ENCODE data around the gene ZNF319. TPM values are rescaled to one million over a fixed set of nuclear protein-coding genes. Genes with fewer than 3 reads are reported as not detected.

Gene ZNF319
- total and polyA plus RNA-seq, 2 of the 8 experiments (the other 6 are each of a cell fraction or from before 2014, with no cell fraction given) = 3.3 to 5.5 TPM

DNA sequence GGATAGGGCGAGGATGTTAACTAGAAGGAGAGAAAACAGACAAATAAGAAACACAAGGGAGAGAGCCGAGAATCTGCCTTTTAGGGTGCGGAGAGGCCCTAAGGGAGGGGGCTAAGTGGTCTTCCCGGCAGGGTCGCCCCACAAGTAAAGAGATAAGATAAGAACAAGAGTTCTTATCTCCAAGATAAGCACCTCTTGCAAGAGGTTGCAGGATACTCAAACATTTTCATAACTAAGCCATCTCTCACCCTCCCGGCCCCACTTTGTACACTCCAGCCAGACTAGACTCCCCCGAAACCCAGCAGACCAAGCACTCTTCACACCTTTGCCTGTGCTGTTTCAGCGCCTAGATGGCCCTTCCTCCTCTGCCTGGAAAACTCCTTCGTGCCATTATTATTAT lies 14.3 kb downstream of the ZNF319 start:
- 70% methylated on average over 9 of the region's 9 CpGs; no CpG with 5 or more reads in 1 of the 2 experiments for WGBS, 2 experiments (ENCODE audit: extremely low coverage in 1 of 2, insufficient coverage in 1 of 2, insufficient read length in 1 of 2, insufficient replicate concordance in 2 of 2, low coverage in 1 of 2, low lambda C conversion rate in 2 of 2, missing lambda C conversion rate in 1 of 2)
- peak overlapping the region; percentile 60 to 80 (median 72); a peak in 7 of 8 replicates for H3K4me3 ChIP-seq (ENCODE audit: extremely low read depth in 1 of 4, insufficient read depth in 2 of 4, low read depth in 3 of 4, low read length in 4 of 4)
- no peak overlapping the region for H4K5ac ChIP-seq (ENCODE audit: insufficient read length, low read depth, low read length)
- H3K27ac ChIP-seq (ENCODE audit: low read depth, low read length) = no peak overlapping the region
- no peak overlapping the region for H2BK120ac ChIP-seq (replicated peaks; ENCODE audit: low read depth, low read length)
- H3K4me2 ChIP-seq (ENCODE audit: insufficient read depth in 1 of 2, low read depth in 2 of 2, low read length in 2 of 2) = peak overlapping the region; percentile 84 to 93
- no peak overlapping the region for H2BK20ac ChIP-seq (ENCODE audit: low read length)
- H3K9me3 ChIP-seq (ENCODE audit: insufficient read depth in 2 of 2, low read depth in 1 of 2, low read length in 1 of 2) = no peaks in the 10 kb centered on the region
- POLR2A ChIA-PET (ENCODE audit: partially characterized antibody) = interaction anchor here (1.5 kb wide), 1 partner anchor 15 kb away, joined by 5 read pairs; the partner anchor contains the start of gene USB1
- no peak overlapping the region for H3K23ac ChIP-seq (ENCODE audit: insufficient read length)
- no peak overlapping the region for H3K14ac ChIP-seq (ENCODE audit: insufficient read length)
- no peaks in the 10 kb centered on the region for H3K36me3 ChIP-seq (ENCODE audit: control insufficient read depth in 2 of 4, insufficient read depth in 4 of 4, low read length in 3 of 4)
- H3K18ac ChIP-seq (ENCODE audit: extremely low read depth, low read length) = no peak overlapping the region
- no peak for TF ChIP-seq POLR2A (IDR thresholded peaks at IDR 0.05; ENCODE audit: control extremely low read depth in 1 of 2, low read depth in 2 of 2, low read length in 2 of 2)
- no peak for TF ChIP-seq CHD2 (IDR thresholded peaks at IDR 0.05; ENCODE audit: low read length)
- no peak for TF ChIP-seq SIRT6 (IDR thresholded peaks at IDR 0.05; ENCODE audit: low read length)
- no peak for TF ChIP-seq RXRA (IDR thresholded peaks at IDR 0.05; ENCODE audit: insufficient read depth, low read depth, low read length)
- TF ChIP-seq HDAC6 (IDR thresholded peaks at IDR 0.05; ENCODE audit: low read depth, low read length) = no peak
- TF ChIP-seq CHD1 (IDR thresholded peaks at IDR 0.05; ENCODE audit: low read depth, low read length) = no peak
- TF ChIP-seq SRF (IDR thresholded peaks at IDR 0.05; ENCODE audit: low read depth, low read length) = no peak
- TF ChIP-seq YY1 (IDR thresholded peaks at IDR 0.05; ENCODE audit: low read depth, low read length) = no peak
- no peak for TF ChIP-seq GABPA (IDR thresholded peaks at IDR 0.05; ENCODE audit: borderline replicate concordance, insufficient read depth, low read length)
- TF ChIP-seq SAP30 (IDR thresholded peaks at IDR 0.05; ENCODE audit: insufficient read depth, insufficient replicate concordance, low read length) = no peak
- TF ChIP-seq CBX8 (IDR thresholded peaks at IDR 0.05; ENCODE audit: borderline replicate concordance, low read depth, low read length) = no peak
- no peak for TF ChIP-seq JUN (IDR thresholded peaks at IDR 0.05; ENCODE audit: low read depth, low read length)
- TF ChIP-seq NANOG (IDR thresholded peaks at IDR 0.05; ENCODE audit: insufficient read depth, low read depth, low read length, poor library complexity, severe bottlenecking) = no peak
- H3K79me2 ChIP-seq (ENCODE audit: control insufficient read depth in 1 of 2, insufficient read depth in 2 of 2, low read length in 2 of 2) = no peaks in the 10 kb centered on the region
- no peak overlapping the region for H3K56ac ChIP-seq (replicated peaks; ENCODE audit: insufficient read length, low read depth, low read length)
- H2AFZ ChIP-seq (ENCODE audit: low read length) = no peak overlapping the region
- CTCF ChIA-PET (ENCODE audit: partially characterized antibody) = interaction anchor here (1.0 to 26.3 kb wide), 6 partner anchors 11 to 229 kb away, joined by 3 to 305 read pairs (median 4); partner anchors contain the start of gene ZNF319
- no peak overlapping the region for H2BK12ac ChIP-seq (ENCODE audit: low read depth, low read length)
- FAIRE-seq = no peak
- H2AK5ac ChIP-seq (ENCODE audit: low read depth, low read length) = no peak overlapping the region
- no peak overlapping the region; the same call in 1 of the 2 replicates for H4K8ac ChIP-seq (ENCODE audit: extremely low read depth, insufficient read depth, low read length)
- no peak overlapping the region for H4K91ac ChIP-seq (replicated peaks; ENCODE audit: insufficient read length, low read length)
- H3K79me1 ChIP-seq (ENCODE audit: low read depth, low read length) = no peaks in the 10 kb centered on the region
- H3K27me3 ChIP-seq (replicated peaks in 1 of 4; ENCODE audit: control insufficient read depth in 3 of 4, extremely low read depth in 1 of 4, insufficient read depth in 3 of 4, low read length in 3 of 4) = peaks cover 2 to 33% (median 19%) of the 10 kb centered on the region in 4 experiments
- H3K4ac ChIP-seq (replicated peaks; ENCODE audit: insufficient read length, low read depth, low read length) = no peak overlapping the region
- H2BK15ac ChIP-seq (ENCODE audit: low read length) = no peak overlapping the region
- H4K20me1 ChIP-seq (replicated peaks in 1 of 2; ENCODE audit: control insufficient read depth in 1 of 2, insufficient read depth in 2 of 2, low read length in 2 of 2) = peaks cover 0 to 1% of the 10 kb centered on the region in 2 experiments
- H3K4me1 ChIP-seq (replicated peaks in 1 of 4; ENCODE audit: control insufficient read depth in 3 of 4, insufficient read depth in 4 of 4, low read length in 3 of 4) = peaks cover 0 to 11% (median 3%) of the 10 kb centered on the region in 4 experiments; a peak in 3 of 7 replicates
- H3K23me2 ChIP-seq (ENCODE audit: low read depth, low read length) = peaks cover 12% of the 10 kb centered on the region; the same call in 1 of the 2 replicates
- H2BK5ac ChIP-seq (ENCODE audit: low read depth, low read length) = no peak overlapping the region
- DNase-seq (ENCODE audit: low read depth in 1 of 2, low spot score in 2 of 2) = no peak
- H3K9ac ChIP-seq (replicated peaks in 1 of 4; ENCODE audit: extremely low read depth in 1 of 4, low read depth in 3 of 4, low read length in 3 of 4) = no peak overlapping the region
